HG03095 (cell line): ENCODE results near the gene NUP188.

ENCODE experiments used
- ATAC-seq: cut with Tn5 transposase; IDR thresholded peaks from one replicate; pipeline ENCODE4 v1.9.1; 2021; ENCODE audit warnings: moderate library complexity; ENCODE audit not compliant: unreplicated experiment

The NUP188 gene

DNA sequence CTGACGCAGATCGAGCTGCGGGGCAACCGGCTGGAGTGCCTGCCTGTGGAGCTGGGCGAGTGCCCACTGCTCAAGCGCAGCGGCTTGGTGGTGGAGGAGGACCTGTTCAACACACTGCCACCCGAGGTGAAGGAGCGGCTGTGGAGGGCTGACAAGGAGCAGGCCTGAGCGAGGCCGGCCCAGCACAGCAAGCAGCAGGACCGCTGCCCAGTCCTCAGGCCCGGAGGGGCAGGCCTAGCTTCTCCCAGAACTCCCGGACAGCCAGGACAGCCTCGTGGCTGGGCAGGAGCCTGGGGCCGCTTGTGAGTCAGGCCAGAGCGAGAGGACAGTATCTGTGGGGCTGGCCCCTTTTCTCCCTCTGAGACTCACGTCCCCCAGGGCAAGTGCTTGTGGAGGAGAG lies 31.3 kb upstream of the NUP188 start:
- ATAC-seq = no peak

DNA sequence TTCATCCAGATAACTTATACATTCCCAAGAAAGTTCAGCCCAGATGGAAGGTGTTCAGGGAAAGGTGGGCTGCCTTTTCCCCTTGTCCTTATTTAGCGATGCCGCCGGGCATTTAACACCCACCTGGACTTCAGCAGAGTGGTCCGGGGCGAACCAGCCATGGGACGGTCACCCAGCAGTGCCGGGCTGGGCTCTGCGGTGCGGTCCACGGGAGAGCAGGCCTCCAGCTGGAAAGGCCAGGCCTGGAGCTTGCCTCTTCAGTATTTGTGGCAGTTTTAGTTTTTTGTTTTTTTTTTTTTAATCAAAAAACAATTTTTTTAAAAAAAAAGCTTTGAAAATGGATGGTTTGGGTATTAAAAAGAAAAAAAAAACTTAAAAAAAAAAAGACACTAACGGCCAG lies 30.8 kb upstream of the NUP188 start:
- ATAC-seq = no peak

DNA sequence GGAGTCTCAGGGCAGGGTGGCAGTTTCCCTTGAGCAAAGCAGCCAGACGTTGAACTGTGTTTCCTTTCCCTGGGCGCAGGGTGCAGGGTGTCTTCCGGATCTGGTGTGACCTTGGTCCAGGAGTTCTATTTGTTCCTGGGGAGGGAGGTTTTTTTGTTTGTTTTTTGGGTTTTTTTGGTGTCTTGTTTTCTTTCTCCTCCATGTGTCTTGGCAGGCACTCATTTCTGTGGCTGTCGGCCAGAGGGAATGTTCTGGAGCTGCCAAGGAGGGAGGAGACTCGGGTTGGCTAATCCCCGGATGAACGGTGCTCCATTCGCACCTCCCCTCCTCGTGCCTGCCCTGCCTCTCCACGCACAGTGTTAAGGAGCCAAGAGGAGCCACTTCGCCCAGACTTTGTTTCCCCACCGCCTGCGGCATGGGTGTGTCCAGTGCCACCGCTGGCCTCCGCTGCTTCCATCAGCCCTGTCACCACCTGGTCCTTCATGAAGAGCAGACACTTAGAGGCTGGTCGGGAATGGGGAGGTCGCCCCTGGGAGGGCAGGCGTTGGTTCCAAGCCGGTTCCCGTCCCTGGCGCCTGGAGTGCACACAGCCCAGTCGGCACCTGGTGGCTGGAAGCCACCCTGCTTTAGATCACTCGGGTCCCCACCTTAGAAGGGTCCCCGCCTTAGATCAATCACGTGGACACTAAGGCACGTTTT lies 30.2 kb upstream of the NUP188 start:
- no peak for ATAC-seq

DNA sequence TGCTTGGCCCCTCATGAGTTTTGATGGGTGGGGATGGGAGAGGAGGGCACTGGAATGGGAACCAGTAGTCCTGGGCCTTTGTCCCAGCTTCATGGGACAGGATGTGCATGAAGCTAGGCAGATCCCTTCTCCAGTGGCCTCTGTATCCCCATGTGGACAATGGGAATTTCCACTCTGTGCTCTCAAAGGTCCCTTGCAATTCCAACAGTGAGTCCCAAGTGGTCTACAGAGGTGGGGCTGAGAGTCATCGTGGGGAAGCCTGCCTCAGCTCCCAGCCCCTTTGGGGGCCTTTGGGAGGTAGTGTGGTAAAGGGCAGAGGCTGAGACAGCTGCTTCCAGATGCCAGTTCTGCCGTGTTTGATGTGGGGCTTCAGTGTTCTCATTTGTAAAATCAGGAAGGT lies 28.6 kb upstream of the NUP188 start:
- ATAC-seq = no peak

DNA sequence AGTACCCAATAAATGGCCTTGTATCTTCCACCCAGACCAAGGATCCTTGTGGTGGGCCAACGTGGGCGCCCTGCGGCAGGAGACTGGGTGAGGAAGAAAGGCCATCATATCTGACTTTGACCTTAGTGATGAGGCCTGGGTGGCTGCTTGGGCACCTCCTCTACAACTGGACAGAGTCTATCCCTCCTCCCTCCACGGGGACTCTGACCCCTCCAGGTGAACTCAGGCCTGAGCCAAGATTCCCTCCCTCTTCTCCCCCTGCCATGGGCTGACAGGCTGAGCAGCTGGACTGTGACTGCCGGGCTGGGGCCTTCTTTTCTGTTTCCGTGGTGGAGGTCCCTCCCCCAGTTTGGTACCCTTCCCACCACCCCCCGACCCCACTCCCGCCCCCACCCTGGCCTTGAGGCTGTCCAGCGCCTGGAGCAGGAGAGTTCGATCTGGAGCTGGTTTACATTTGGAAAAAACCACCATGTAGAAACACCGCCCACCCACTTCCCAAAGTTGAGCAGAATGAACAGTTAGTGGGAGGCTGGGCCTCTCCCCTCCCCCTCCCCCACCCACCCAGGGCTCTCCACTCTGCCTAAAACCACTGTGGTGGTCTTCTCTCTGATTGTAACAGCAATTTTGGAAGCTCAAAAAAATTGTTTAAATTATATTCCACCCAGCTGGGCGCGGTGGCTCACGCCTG lies 28.0 kb upstream of the NUP188 start:
- no peak for ATAC-seq

DNA sequence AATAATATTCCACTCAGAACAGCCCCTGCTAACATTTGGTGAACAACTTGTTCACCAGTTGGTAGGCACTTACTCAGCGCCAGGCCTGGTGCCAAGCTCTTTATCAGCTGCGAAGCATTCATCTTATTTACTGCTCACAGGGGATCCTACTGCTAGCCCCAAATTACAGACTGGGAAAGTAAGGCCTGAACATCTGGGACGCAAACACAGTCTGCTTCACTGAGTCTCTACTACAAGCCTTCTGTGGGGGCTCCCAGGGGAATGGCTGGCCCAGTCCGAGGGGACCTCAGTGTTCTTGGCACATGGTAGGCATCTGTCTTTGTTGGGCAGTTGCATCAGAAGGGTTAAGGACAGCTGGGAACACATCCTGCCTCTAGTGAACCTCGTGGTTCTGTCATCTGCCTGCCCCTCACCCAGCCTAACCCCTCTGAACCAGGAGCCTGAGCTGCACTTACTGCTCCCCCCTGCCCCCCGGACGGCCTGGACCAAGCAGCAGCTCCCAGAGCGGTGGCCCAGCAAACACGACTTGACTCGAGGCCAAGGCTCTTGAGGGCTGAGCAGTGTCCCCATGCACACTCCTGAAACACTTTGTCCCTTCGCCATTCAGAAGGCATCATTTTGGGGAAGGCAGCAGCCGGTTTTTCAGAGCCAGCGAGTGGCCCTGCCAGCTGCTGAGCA lies 27.0 kb upstream of the NUP188 start, which contains the start of gene PHYHD1:
PHYHD1 (plus strand) TSS at position 602 of the 678 bp plus-strand sequence. CDS start 1,342 bp downstream, outside the sequence.
- ATAC-seq = no peak

DNA sequence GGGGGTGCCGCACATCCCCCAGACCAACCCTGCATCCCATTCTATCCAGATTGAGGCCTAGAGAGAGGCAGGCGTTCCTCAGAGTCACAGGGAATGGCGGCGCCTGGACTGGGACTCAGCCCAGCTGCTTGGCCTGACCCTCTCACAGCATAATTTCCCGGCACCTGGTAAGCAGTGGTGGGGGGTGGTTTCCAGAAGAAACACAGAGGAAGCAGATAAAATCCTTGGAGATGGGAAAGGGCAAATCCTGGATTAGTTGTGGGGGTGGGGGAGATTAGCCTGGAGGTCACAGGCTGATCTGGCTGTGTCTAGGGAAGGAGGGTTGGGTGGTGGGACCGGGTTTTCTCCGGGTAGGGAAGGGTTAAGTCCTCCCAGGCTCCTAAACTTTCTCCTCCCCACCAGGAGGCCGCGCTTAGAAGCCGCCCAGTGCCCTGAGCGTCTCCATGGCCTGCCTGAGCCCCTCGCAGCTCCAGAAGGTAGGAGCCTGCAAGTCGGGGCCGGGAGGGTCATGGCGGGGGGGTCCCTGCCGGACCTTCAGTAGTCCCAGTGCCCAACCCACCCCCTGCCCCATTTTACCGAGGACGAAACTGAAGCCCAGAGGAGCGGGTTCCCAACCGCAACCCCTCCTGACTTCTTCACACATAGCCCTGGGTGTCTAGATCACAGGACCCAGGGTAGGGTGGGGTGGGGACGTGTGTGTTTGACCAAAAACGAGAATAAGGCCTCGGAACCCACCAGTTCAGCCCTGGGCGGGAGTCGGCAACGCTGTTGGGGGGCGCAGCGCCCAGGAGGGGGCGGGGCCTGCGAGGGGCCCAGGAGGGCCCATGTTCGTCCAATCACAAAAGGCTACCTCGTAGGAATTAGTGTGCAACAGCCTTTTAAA lies 25.4 kb upstream of the NUP188 start:
- no peak for ATAC-seq

DNA sequence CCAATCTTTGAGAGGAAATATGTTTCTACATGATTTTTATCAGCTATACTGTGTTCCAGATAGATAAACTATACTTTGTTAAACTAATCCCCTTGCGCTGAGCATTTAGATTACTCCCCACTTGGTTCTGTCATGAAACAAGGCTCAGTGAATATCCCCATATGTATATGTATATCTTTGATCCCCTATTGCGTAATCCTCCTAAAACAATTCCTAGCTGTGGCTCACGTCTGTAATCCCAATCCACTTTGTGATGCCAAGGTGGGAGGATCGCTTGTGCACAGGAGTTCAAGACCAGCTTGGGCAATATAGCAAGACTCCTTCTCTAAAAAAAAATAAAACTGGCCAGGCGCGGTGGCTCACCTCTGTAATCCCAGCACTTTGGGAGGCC lies 24.0 kb upstream of the NUP188 start:
- no peak for ATAC-seq

DNA sequence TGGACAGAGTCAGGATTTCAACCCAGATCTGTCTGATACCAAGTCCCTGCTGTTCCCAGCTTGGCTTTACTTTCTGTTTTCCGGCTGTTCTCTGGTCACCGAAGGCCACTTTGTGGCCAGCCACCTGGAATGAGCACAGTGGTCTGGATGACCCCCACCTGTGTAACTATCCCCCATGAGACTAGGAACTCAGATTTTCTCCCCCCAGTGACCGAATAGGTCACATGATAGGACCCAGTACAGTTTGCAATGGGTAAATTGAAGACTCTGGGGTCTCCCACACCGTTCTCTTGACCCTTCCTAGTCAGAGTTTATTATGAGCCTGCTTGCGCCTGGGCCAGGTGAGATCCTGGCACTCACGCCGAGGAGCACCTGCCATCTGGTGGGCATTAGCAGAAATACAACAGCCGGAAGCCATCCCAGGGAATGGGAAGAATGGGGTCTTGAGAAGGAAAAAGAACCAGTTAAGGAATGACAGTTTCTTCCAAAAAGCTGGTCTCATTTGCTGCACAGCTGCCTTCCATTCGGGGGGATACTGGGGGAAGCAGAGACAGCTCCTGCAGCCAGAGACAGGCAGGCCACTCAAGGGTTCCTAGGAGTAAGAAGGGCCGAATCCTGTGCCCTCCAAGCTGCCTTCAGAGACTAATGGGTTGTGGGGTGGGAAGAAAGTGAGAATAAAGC lies 19.6 kb upstream of the NUP188 start:
- ATAC-seq = no peak

DNA sequence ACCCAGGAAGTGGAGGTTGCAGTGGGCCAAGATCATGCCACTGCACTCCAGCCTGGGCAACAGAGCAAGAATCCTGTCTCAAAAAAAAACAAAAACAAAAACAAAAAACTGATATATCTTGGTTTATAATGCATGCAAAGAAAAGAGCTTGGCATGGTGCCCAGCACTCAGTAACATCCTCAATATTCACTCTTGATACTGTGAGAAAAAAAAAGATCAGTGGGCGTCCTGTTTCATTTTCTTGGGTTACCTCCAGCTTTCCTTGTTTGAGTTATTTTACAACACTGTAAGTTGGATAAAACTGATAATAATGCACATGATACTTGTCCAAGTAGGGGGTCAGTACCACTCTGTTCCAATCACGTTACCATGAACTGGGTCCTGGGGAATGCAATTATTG lies 18.9 kb upstream of the NUP188 start:
- no peak for ATAC-seq

DNA sequence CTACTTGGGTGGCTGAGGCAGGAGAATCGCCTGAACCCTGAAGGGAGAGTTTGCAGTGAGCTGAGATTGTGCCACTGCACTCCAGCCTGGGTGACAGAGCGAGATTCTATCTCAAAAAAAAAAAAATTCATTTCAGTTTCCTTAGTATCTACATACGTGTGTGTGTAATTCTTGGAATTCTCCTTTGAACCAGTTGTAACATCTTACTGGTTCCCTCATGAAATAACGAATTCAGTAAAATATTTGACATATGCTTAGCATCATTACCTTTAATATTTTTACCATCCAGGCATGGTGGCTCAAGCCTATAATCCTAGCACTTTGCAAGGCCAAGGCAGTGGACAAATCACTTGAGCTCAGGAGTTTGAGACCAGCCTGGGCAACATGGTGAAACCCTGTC lies 17.9 kb upstream of the NUP188 start:
- ATAC-seq = no peak

DNA sequence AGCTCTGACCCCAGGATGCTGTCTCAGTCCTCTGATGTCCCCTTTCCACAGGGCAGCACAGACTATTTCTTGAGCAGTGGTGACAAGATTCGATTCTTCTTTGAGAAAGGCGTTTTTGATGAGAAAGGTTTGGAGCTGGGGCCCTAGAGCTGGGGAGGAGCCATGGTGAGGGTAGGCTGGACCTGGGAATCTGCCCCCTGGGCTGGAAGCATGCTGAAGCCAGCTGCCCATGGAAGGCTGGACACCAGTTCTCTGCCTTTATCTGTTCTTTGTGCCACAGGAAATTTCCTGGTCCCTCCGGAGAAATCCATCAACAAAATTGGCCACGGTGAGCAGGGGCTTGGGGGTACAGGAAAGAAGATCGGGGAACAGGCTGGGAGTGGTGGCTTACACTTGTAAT lies 13.8 kb upstream of the NUP188 start:
- ATAC-seq = no peak

DNA sequence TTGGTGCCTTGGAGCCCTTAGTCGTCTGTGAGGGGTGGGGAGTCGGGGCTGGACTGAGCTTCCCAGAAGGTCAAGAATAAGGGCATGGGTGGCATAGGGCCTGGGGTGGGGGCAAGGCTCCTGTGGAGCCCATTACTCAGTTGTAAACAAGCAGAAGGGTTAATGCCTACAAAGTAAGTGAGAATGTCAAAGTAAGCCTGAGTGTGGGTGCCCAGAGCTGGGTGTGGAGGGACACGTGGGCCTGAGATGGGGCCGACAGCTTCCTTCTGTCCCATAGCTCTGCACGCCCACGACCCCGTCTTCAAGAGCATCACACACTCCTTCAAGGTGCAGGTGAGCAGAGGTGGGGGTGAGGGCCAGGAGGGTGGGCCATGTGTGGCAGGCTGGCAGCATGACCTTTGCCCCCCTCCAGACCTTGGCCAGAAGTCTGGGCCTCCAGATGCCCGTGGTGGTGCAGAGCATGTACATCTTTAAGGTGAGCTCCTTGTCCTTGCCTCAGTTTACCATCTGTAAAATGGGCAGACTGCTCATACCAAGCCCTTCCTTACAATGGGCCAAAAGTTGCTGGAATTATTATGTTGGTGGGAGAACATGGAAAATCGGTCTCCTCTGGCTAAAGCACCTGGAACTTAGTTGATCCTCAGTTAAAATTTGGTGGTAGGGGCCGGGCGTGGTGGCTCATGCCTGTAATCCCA lies 11.2 kb upstream of the NUP188 start:
- no peak for ATAC-seq

DNA sequence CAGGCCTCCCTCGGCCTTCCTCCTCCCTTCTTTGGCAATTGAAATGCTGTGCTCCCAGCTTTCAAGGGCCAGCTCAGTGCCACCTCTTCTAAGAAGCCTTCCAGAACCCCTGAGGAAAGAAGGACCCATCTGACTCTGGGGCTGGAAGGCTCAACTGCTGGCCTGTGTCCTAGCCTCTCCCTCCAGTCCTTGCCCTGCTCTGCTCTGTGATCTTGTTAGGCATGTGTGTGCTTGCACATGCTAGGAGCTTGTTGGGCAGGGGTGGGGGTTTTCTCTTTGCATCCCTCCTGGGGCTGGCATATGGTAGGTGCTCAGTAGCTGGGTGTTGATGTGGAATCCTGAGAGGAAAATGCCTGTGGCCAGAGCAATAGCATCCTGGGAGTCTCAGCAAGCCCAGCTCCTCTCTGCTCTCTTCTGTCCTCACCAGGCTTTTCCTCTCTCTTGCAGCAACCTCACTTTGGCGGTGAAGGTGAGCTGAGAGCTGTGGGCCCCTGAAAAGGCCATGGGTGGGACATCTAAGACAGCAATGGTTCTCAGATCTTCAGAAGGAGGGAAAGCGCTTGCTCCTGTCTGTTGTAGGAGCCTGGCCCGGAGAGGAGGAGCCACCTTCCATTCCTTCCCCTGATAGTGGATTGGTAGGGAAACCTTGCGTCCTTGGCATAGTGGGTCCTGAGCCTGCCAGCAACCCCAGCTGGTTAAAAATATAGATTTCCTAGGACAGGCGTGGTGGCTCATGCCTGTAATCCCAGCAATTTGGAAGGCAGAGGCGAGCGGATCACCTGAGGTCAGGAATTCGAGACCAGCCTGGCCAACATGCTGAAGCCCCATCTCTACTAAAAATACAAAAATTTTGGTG lies 10.0 kb upstream of the NUP188 start:
- no peak for ATAC-seq

DNA sequence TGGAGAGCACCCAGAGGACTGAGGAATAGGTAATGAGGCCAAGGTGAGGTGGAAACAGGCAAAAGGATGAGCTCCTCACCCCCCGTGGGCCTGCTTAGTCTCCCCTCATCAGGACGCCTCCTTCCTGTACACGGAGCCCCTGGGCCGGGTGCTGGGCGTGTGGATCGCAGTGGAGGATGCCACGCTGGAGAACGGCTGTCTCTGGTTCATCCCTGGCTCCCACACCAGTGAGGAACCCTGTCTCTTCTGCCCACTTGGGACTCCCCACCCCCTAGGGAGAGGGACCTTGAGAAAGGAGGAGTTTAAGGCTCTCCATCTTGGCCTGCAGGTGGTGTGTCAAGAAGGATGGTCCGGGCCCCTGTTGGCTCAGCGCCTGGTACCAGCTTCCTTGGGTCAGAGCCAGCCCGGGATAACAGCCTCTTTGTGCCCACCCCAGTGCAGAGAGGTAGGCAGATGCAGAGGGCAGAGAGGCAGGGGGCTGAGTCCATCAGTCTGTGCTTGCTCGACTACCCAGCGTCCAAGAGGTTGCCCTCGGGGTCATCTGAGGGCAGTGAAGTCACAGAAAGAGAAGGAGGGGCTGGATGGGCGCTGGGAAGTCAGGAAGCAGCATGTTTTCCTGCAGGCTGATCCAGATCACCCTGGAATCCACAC lies 7.1 kb upstream of the NUP188 start:
- no peak for ATAC-seq

DNA sequence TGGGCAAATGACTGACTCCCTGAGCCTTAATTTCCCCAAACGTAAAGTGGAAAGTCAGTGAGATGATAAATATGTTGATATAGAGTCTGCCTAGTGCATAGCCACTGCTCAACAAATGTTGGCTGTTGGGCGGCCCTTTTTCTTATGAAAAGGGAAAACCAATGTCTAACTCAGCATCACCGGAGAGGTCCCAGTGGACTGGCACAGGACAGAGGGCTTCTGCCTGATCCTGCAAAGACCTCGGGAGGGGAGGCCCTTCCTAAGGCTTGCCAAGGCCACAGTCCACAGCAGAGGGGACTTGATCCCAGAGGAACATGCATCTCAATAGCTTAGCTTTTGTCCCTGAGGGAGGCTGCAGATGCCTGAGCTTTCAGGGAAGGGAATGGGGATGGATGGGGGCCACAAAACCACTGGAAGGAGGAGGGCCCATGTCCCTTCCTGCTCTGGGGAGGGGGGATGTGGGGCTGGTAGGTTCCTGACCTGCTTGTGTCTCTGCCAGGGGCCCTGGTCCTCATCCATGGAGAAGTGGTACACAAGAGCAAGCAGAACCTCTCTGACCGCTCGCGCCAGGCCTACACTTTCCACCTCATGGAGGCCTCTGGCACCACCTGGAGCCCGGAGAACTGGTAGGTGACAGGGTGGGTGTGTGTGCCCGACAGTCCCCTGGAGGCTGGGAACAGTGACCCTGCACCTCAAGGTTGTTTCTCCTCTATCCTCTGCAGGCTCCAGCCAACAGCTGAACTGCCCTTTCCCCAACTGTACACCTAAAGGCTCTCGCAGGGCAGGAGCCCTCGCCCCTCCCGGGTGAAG lies 6.3 kb upstream of the NUP188 start:
- no peak for ATAC-seq

DNA sequence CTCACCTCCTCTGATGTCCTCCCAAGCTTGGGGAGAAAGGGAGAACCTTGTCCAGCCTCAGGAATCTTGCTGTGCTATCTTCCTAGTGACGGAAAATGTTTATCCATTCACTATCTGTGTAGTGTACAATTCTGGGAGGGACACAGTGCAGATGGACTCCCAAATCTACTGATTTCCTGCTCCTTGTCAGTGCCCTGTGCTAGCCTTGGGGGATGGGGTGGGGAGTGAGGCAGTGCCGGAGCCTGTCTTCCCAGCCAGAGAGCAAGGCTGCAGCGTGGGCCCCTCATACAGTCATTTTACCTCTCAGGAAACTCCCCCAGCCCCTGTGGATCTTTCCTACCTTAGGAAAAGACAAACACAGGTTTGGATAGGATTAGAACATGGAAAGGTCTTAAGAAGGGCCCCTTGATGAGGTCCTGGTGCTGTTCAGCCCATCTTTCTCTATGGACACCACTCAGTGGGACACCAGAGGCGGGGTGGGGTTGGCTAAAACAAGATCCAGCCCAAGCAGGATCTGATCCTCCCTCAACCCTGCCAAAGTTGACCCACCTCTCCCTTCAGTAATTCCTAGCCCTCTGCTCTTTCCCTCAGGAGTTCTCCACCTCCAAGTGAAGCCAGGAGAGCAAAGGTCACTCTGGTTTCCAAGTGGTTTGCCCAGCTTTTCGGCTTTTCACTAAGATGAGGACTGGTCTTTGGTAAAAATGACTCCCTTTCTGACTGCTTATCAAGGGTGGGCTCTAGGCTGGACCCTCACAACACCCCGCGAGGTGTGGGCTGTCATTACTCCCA lies 3.5 kb upstream of the NUP188 start:
- ATAC-seq = no peak
